ENCODE data around the gene ATG101. TPM values are rescaled to one million over a fixed set of nuclear protein-coding genes. Genes with fewer than 3 reads are reported as not detected.

Gene ATG101, protein sequence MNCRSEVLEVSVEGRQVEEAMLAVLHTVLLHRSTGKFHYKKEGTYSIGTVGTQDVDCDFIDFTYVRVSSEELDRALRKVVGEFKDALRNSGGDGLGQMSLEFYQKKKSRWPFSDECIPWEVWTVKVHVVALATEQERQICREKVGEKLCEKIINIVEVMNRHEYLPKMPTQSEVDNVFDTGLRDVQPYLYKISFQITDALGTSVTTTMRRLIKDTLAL
- 160 and 170 TPM in 2 replicates for polyA plus RNA-seq (2012; rRNA removed)
- 109 and 133 TPM in 2 replicates for polyA plus RNA-seq (2012; cell fraction: cytosol; rRNA removed)
- polyA plus RNA-seq (2012; cell fraction: nucleus; rRNA removed): 170 and 184 TPM in 2 replicates

DNA sequence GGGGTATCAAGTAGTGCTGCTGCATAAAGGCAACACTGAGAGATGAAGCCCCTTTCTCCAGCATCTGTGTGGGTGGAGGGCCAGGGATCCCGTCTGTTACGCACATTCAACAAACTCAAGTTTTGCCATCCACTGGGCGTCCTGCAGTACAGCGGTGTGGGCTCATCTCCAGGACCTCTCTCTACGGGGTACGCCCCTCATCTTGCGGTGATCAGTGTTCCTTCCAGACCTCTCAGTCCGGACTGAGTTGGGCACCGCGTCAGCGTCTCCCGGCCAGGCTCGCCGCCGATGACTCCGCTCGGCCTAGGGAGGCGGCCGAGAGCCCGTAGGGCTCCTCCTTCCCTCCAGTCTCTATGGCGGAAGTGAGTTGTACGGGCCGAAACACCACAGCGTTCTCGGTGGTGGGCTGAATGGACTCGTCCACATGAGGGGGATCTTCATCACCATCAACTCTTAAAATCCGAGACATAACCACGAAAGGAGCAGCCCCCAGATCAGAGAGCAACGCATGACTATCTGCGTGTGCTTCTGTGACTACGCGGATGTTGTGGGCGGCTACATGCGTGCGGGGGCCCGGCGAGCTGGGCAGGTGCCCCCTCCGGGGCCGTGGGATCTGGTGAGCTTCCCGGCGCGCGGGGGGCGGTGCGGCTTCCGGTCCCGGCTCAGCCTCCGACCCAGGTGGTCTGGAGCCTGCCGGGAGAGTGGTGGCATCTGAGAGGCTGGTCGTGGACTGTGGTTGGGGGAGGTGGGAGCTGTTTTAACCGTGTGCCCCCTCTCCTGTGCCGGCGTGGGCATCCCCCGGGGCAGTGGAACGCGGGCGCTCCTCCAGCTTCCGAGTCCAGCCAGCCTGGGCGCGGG lies at the start of gene ATG101:
Gene ATG101, plus strand, starts transcription at position 652 of the 858 bp plus-strand sequence. CDS start 3,673 bp downstream, outside the sequence.
- Histone ChIP-seq H3K27ac (ENCODE audit: low read depth in 2 of 2, low read length in 1 of 2) (peak within 1 kb of the TSS; percentile 87 to 94), H3K4me1 (ENCODE audit: control insufficient read depth in 1 of 2, insufficient read depth in 2 of 2, low read depth in 1 of 2, low read length in 1 of 2) (peaks cover 10 to 24% of the 10 kb centered on the region in 2 experiments; a peak in 1 of 4 replicates), H3K36me3 (replicated peaks in 1 of 2; ENCODE audit: control insufficient read depth in 1 of 2, insufficient read depth in 2 of 2, low read length in 1 of 2) (peaks cover 0 to 15% of the 10 kb centered on the region in 2 experiments), H4K20me1 (ENCODE audit: insufficient read depth) (peaks cover 40% of the 10 kb centered on the region), H3K9ac (peak within 1 kb of the TSS; percentile 92), H3K9me2 (no peaks in the 10 kb centered on the region), H2AFZ (ENCODE audit: low read depth) (peak within 1 kb of the TSS; percentile 87), H3K79me2 (ENCODE audit: insufficient read depth) (peaks cover 48% of the 10 kb centered on the region), H3F3A (replicated peaks; ENCODE audit: insufficient read depth) (peaks cover 3% of the 10 kb centered on the region), H3K4me3 (ENCODE audit: low read depth in 2 of 2, low read length in 1 of 2) (peak within 1 kb of the TSS; percentile 82 to 90), H3K9me3 (no peaks in the 10 kb centered on the region), H3K4me2 (peak within 1 kb of the TSS; percentile 83), H3K27me3 (ENCODE audit: insufficient read depth) (no peaks in the 10 kb centered on the region)
- DNase-seq: peak; percentile 96
- POLR2A ChIA-PET: interaction anchor here (0.6 to 1.6 kb wide), 7 partner anchors 12 to 1205 kb away, joined by 3 to 10 read pairs (median 4); no protein-coding TSS in a partner anchor
- WGBS (ENCODE audit: low lambda C conversion rate): 2% methylated on average over 13 of the region's 60 CpGs
- CTCF ChIA-PET: interaction anchor here (0.6 to 24.8 kb wide), 13 partner anchors 10 to 79 kb away, joined by 3 to 949 read pairs (median 5); partner anchors contain the start of genes NR4A1 and SMIM41
- TF ChIP-seq, protein P1, sequence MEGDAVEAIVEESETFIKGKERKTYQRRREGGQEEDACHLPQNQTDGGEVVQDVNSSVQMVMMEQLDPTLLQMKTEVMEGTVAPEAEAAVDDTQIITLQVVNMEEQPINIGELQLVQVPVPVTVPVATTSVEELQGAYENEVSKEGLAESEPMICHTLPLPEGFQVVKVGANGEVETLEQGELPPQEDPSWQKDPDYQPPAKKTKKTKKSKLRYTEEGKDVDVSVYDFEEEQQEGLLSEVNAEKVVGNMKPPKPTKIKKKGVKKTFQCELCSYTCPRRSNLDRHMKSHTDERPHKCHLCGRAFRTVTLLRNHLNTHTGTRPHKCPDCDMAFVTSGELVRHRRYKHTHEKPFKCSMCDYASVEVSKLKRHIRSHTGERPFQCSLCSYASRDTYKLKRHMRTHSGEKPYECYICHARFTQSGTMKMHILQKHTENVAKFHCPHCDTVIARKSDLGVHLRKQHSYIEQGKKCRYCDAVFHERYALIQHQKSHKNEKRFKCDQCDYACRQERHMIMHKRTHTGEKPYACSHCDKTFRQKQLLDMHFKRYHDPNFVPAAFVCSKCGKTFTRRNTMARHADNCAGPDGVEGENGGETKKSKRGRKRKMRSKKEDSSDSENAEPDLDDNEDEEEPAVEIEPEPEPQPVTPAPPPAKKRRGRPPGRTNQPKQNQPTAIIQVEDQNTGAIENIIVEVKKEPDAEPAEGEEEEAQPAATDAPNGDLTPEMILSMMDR (IDR thresholded peaks at IDR 0.05): peak; percentile 74
- TF ChIP-seq, protein P2, sequence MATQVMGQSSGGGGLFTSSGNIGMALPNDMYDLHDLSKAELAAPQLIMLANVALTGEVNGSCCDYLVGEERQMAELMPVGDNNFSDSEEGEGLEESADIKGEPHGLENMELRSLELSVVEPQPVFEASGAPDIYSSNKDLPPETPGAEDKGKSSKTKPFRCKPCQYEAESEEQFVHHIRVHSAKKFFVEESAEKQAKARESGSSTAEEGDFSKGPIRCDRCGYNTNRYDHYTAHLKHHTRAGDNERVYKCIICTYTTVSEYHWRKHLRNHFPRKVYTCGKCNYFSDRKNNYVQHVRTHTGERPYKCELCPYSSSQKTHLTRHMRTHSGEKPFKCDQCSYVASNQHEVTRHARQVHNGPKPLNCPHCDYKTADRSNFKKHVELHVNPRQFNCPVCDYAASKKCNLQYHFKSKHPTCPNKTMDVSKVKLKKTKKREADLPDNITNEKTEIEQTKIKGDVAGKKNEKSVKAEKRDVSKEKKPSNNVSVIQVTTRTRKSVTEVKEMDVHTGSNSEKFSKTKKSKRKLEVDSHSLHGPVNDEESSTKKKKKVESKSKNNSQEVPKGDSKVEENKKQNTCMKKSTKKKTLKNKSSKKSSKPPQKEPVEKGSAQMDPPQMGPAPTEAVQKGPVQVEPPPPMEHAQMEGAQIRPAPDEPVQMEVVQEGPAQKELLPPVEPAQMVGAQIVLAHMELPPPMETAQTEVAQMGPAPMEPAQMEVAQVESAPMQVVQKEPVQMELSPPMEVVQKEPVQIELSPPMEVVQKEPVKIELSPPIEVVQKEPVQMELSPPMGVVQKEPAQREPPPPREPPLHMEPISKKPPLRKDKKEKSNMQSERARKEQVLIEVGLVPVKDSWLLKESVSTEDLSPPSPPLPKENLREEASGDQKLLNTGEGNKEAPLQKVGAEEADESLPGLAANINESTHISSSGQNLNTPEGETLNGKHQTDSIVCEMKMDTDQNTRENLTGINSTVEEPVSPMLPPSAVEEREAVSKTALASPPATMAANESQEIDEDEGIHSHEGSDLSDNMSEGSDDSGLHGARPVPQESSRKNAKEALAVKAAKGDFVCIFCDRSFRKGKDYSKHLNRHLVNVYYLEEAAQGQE (IDR thresholded peaks at IDR 0.05; ENCODE audit: low read depth, low read length): no peak; the same call in 1 of the 2 replicates
- TF ChIP-seq EZH2phosphoT487 (IDR thresholded peaks at IDR 0.05; ENCODE audit: borderline replicate concordance, low read depth): no peak
- TF ChIP-seq RAD21 (IDR thresholded peaks at IDR 0.05; ENCODE audit: low read length): no peak; the same call in 1 of the 2 replicates
- TF ChIP-seq, protein P3, sequence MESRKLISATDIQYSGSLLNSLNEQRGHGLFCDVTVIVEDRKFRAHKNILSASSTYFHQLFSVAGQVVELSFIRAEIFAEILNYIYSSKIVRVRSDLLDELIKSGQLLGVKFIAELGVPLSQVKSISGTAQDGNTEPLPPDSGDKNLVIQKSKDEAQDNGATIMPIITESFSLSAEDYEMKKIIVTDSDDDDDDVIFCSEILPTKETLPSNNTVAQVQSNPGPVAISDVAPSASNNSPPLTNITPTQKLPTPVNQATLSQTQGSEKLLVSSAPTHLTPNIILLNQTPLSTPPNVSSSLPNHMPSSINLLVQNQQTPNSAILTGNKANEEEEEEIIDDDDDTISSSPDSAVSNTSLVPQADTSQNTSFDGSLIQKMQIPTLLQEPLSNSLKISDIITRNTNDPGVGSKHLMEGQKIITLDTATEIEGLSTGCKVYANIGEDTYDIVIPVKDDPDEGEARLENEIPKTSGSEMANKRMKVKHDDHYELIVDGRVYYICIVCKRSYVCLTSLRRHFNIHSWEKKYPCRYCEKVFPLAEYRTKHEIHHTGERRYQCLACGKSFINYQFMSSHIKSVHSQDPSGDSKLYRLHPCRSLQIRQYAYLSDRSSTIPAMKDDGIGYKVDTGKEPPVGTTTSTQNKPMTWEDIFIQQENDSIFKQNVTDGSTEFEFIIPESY (IDR thresholded peaks at IDR 0.05; ENCODE audit: borderline replicate concordance, low read depth): no peak
- no peak for TF ChIP-seq FOXM1 (IDR thresholded peaks at IDR 0.05; ENCODE audit: low read depth)
- no peak; the same call in 1 of the 2 replicates for TF ChIP-seq FOSL2 (IDR thresholded peaks at IDR 0.05; ENCODE audit: borderline replicate concordance, low read depth)
- TF ChIP-seq JUND (IDR thresholded peaks at IDR 0.05): peak; percentile 32; the same call in 1 of the 2 replicates
- TF ChIP-seq MEF2A (IDR thresholded peaks at IDR 0.05; ENCODE audit: borderline replicate concordance, low read depth): no peak
- peak; percentile 93 for TF ChIP-seq POLR2AphosphoS5 (IDR thresholded peaks at IDR 0.05; ENCODE audit: low read depth, low read length)
- TF ChIP-seq TEAD4 (IDR thresholded peaks at IDR 0.05; ENCODE audit: borderline replicate concordance, insufficient read depth): no peak
- peak; percentile 86 for TF ChIP-seq GABPA (IDR thresholded peaks at IDR 0.05; ENCODE audit: low read depth)
- TF ChIP-seq GATA2 (CRISPR knock-in tag; IDR thresholded peaks at IDR 0.05): no peak
- TF ChIP-seq, protein P4, sequence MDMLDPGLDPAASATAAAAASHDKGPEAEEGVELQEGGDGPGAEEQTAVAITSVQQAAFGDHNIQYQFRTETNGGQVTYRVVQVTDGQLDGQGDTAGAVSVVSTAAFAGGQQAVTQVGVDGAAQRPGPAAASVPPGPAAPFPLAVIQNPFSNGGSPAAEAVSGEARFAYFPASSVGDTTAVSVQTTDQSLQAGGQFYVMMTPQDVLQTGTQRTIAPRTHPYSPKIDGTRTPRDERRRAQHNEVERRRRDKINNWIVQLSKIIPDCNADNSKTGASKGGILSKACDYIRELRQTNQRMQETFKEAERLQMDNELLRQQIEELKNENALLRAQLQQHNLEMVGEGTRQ (IDR thresholded peaks at IDR 0.05; ENCODE audit: borderline replicate concordance, low read depth, low read length): no peak
- TF ChIP-seq RFX5 (IDR thresholded peaks at IDR 0.05; ENCODE audit: low read length): no peak
- no peak for TF ChIP-seq PBX3 (IDR thresholded peaks at IDR 0.05)
- no peak for TF ChIP-seq TCF12 (IDR thresholded peaks at IDR 0.05)
- TF ChIP-seq EP300 (IDR thresholded peaks at IDR 0.05; ENCODE audit: borderline replicate concordance in 1 of 2, low read depth in 1 of 2, low read length in 1 of 2): peak; percentile 20 to 62; a peak in 2 of 4 replicates
- TF ChIP-seq RXRA (IDR thresholded peaks at IDR 0.05; ENCODE audit: borderline replicate concordance, low read depth): no peak
- TF ChIP-seq MXI1 (IDR thresholded peaks at IDR 0.05; ENCODE audit: low read depth, low read length): peak; percentile 79
- 0 out of 2 replicates have a peak, but pooled peaks have one; percentile 61 for TF ChIP-seq RCOR1 (IDR thresholded peaks at IDR 0.05; ENCODE audit: low read length)

Measured in SK-N-SH (cell line).